GM21390 (cell line): Measurements from ENCODE around the gene RFTN1.
A peak's percentile ranks its signal among the peaks of the same experiment; 100 is the strongest.

ENCODE experiments used
- ATAC-seq: cut with Tn5 transposase; IDR thresholded peaks from one replicate; pipeline ENCODE4 v1.9.1; 2021; ENCODE audit not compliant: unreplicated experiment

RFTN1 gene

DNA sequence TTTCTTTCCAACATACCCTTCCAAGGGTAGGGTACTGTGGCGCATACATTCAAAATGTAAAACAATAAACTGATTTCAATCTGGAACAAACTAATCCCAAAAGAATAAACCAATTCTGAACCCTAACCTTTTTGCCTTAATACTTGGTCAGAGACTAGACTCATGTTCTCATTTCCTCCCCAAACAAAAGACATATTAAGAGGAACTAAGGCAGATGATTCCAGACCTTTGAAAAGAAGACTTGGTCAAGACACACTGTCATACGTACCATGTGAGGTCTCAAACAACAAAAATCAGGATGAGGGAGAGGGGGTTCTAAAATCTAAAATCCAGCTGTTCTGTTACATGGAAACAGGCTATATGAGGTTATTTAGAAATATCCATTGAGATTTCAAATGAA is 102.1 kb downstream of the RFTN1 start:
- no peak for ATAC-seq

DNA sequence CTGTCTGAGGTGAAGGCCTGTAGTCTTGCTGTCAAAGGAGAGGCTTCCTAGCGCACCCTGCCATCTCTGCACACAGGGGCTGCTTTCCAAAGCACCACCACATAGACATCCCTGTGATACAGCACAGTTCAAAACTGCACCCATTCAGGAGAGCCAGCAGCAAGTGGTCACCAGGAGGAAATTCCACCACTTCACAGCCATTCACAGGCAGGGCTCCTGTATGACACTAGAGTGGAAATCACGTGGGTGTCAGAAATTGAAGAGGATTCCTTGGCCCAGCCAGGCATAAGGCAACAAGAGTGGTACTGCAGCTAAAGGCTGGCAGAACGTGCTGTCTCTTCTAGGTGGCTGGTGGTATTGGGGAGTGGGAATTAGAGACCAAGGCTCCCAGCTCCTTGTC is 102.8 kb downstream of the RFTN1 start:
- no peak for ATAC-seq

DNA sequence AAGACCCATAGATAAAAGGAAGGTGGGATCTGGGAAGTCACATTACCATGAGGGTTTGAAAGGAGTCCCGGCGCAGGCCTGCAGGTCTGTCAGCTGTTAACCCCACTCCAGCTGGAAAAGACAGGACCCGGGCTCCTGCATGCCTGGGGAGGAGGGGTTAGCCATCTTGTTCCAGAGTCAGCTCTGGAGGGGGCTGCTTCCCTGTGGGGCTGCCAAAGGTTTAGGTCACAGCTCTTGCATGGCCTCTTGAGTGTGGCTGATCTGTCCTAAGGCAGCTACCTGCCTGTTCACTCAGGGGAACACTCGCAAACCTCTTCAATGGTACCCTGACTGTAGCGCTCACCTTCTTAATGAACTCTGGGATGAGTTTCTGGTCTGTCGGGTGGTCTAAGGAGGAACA is 104.5 kb downstream of the RFTN1 start:
- ATAC-seq: no peak

- ATAC-seq: no peak
These were observed 106.1 kb downstream of the RFTN1 start for GRCh38 chr3:16407366-16407765.

DNA sequence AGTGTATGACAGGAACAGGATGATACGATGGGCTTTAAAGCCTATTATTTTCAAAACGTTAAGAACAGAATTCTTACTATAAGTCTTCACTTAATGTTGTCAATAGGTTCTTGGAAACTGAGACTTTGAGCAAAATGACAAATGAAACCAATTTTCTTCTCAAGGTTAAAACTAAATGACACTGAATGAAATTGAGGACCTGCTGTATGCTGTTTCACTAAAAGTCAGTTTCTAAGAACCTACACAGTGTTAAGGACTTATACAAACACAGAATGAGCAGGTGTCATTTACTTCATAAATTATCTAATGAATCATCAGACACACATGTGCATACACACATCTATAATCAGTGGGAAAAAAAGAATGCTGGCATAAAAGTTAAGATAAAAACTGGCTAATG is 106.9 kb downstream of the RFTN1 start:
- ATAC-seq: peak; percentile 54

- peak; percentile 11 for ATAC-seq
These were observed 107.3 kb downstream of the RFTN1 start for GRCh38 chr3:16406166-16406565.

GRCh38 chr3:16404349-16404895 is 109.1 kb downstream of the RFTN1 start:
- ATAC-seq: no peak

GRCh38 chr3:16402451-16402850 is 111.0 kb downstream of the RFTN1 start:
- ATAC-seq: no peak

- ATAC-seq: no peak
These were observed 112.2 kb downstream of the RFTN1 start for GRCh38 chr3:16401273-16401672.

GRCh38 chr3:16400106-16400931 is 113.2 kb downstream of the RFTN1 start:
- ATAC-seq: no peak

- peak; percentile 49 for ATAC-seq
These were observed 114.0 kb downstream of the RFTN1 start for GRCh38 chr3:16399473-16399872.

GRCh38 chr3:16398648-16399047 is 114.9 kb downstream of the RFTN1 start:
- ATAC-seq: no peak

DNA sequence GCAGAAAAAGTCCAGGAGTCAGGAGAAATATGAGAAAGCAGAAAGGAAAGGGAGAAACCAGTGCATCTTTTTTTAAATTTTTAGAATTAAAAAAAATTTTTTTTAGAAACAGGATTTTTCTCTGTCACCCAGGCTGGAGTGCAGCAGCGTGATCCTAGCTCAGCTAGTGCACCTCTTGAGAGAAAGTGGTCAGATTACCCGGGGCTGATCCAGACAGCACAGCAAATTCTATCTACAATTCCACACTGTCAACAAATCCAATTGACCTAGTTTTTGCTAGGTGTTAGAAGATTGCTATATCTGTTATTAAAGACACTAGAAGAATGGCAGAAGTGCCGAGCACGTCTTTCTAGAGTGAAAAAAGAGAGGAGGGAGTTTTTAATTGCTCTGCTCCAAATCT is 117.3 kb downstream of the RFTN1 start:
- no peak for ATAC-seq

GRCh38 chr3:16395212-16395611 is 118.3 kb downstream of the RFTN1 start:
- ATAC-seq: no peak

DNA sequence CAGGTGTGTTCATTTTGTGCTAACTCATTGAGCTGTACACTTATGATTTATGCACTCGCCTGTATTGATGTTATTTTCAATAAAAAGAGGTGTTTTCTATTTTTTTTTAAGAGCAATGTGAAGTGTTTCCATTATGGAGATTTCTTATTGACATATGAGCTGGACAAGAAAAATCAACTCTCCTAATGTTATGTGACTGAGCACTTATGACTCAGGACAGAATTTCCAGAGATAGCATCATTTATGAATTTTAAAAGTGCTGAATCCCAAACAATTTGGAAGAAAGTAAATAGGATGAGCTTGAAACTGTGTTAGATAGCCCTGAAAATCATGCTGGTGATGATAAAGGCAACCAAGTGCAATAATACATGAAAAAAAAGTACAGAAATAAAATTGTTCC is 118.9 kb downstream of the RFTN1 start:
- no peak for ATAC-seq

DNA sequence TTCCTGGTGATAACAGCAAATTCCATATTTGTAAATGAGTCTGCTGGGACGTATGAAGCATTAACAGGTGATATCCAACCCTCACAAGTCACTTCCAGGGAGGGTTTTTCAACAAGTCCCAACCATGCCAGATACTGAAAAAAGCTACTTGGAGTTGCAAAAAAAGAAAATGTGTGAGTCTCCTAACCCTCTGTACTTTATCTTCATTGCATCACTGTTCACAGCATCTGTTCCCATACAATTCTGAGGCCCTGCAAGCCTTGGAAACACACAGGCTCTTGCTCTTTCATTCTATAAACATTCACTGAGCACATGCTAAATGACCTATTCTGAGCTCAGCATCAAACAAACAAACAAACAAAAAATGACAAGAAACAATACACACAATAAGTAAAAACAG is 120.8 kb downstream of the RFTN1 start:
- no peak for ATAC-seq

DNA sequence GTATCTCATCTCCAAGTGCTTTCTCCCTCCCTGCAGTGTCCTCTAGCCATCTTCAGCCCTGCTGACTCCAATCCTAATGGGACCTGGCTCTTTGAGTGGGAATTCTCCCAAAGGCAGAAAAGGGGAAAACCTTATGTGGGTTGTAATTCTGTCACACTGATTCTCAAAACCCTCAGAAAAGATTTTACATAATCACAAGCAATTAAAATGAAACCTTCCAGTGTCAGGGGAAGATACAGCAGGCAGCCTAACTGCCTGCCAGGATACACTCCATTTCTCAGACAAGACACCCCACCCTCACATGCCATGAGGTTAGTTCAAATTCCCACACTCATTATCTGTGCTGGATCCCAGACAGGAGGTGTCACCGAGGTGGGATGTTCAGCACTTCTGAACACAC is 121.4 kb downstream of the RFTN1 start:
- no peak for ATAC-seq

- no peak for ATAC-seq
These were observed 122.9 kb downstream of the RFTN1 start for GRCh38 chr3:16390581-16390980.

- ATAC-seq: no peak
These were observed 124.6 kb downstream of the RFTN1 start for GRCh38 chr3:16388850-16389441.

- no peak for ATAC-seq
These were observed 126.9 kb downstream of the RFTN1 start for GRCh38 chr3:16386561-16386960.

DNA sequence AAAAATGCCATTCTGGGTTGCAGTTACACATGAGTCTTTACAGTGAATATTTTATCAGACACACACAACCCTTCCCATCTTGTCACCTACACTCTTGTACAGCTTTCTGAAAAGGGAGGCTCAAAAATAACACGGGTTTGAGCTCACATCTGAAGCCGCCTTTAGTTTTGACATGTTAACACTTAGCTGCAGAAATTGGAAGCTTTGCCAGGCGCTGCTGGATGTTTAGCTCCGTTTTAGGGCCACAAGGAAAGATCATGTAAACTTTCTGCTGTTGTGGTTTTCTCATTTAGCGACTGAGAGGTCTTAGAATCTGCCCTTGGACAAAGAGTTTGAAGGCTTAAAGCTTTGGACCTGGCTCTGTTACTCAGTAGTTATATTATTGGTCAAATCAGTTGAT is 128.3 kb downstream of the RFTN1 start:
- ATAC-seq: no peak

DNA sequence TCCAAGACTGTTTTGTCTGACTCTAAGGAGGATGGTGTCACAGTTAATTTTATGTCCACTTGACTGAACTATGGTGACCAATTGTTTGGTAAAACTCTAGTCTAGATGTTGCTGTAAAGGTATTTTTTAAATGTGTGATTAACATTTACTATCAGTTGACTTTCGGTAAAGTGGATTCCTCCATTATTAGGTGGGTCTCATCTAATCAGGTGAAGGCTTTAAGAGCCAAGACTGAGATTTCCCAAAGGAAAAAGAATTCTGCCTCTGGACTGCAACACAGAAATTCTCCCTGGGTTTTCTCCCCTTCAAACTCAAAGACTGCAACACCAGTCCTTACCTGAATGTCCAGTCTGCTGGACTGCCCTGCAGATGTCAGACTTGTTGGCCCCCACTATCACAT is 129.6 kb downstream of the RFTN1 start:
- ATAC-seq: no peak
